ENCODE data around the gene DDX39A.

The DDX39A gene

GRCh38 chr19:14434543-14435319, 15.6 kb upstream of the DDX39A start:
- no peak for DNase-seq

DNA sequence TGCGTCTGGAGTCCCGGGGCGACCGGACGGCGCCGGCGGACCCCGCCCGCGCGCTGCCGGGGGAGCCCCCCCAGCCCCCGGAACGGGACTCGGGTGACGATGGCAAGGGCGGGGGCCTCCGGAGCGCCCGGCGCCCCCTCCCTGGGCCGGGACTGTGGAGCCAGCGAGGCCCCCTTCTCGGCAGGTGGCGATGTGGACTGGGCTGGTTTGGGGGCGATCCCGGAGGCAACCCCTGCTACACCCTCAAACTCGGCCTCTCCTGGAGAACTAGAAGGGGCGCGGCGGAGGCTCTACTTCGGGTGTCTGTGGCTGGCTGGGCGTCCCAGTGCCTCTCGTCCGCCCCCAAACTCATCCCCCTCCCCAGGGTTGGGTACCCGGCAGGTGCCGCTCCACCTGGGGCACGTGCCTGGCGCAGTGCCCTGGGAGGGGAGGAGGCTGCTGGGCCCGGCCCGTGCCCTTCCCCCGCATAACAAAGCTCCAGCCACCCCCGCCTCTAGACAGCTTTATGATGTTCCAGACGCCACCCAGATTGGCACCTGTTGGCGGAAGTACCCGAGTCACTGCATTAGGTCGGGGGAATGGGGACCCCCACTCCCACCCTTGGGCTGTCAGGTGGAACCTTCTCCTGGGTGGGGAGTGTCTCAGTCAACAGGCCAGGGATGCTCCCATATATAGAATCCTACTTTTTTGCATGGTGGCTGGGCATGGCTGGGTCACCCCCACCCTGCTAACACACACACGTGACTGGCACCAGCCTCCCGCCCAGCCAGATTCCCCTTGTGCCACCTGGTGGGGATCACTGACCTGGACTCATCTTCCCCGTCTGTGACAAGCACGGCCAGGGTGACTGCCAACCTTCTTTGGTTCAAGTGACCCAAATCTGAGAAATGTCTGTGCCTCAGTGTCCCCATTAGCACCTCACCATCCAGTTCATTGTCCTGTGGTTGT, 14.7 kb upstream of the DDX39A start:
- no peak for DNase-seq

- DNase-seq = peak; percentile 20 to 42
Observed at GRCh38 chr19:14432791-14433553, 13.8 kb upstream of the DDX39A start, which contains the start of gene PKN1. Gene PKN1, plus strand, starts transcription at chr19:14433306. Its CDS starts 216 bp downstream, at chr19:14433522.

DNA sequence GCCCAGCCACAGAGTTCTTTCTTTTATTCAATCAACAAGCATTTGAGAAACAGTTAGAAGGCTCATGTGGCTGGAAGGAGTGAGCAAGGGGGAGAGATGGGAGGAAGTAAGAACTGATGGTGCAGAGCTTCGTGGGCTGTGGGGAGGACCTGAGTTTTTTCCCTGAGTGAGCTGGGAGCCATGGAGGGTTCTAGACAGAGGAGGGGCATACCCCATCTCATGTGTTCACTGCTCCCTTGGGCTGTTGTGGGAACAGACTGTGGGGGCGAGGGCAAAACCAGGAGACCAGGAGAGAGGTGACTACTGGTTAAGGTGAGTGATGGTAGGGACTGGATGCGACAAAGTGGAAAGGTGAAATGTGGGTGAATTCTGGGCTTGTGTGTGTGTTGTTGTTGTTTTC, 11.6 kb upstream of the DDX39A start:
- no peak for DNase-seq

DNA sequence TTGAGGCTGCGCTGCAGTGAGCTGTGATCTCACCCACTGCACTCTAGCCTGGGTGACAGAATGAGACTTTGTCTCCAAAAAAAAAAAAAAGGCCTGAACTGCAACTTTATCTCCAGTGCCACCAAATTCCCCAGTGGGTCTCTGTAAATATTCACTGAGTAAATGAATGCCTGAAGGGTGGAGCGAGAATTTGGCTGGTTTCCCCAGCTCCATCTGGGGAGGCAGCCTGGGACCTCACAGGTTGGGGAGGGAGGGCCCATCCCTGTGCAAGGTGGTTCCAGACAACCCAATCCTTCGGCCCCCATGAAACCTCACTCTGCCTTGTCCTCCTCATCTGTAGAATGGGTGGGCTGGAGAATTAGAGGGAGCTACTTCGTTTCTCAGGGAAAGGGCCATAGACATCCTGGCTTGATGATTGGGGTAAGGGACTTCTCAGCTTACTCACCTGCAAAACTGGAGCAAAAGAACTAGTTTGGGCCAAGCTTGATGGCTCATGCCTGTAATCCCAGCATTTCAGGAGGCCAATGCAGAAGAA, 9.8 kb upstream of the DDX39A start:
- no peak for DNase-seq

- no peak for DNase-seq
Observed at GRCh38 chr19:14427461-14427860, 8.3 kb upstream of the DDX39A start.

GRCh38 chr19:14425696-14426138, 6.6 kb upstream of the DDX39A start:
- no peak for DNase-seq

DNA sequence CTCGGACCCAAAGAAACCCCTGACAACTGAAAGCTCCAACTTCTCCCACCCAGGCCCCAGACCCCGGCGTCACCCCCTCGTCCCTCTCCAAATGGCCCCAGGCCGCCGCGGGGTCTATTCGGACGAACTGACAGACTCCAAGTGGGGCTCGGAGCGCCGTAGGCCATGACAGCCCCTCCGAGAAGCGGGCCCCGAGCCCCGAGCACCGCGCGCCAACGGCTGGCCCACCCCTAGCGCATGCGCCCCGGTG, 360 bp downstream of the DDX39A start:
- DNase-seq = no peak

- no peak for DNase-seq
Observed at GRCh38 chr19:14416817-14417231, 2.3 kb downstream of the DDX39A start.

DNA sequence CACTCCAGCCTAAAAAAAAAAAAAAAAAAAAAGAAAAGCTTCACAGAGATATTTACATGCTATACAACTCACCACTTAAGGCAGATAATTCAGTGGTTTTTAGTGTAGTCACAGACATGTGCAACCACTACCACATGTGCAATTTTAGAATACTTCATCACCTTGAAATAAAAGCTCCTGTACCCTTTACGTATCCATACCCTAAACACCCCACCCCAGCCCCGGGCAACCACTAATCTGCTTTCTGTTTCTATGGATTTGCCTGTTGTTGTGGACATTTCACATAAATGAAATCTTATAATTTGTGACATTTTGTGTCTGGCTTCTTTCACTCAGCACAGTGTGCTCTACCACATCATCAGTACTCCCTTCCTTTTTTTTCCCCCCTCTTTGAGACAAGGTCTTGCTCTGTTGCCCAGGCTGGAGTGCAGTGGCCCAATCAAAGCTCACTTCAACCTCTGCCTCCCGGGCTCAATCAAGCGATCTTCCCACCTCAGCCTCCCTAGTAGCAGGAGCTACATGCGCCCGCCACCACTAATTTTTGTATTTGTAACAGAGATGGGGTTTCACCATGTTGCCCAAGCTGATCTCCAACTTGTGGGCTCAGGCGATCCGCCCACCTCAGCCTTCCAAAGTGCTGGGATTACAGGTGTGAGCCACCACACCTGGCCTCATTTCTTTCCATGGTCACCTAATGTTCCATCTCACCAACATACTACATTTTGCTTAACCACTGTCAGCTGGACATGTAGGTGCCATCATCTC, 4.0 kb downstream of the DDX39A start:
- no peak for DNase-seq

DNA sequence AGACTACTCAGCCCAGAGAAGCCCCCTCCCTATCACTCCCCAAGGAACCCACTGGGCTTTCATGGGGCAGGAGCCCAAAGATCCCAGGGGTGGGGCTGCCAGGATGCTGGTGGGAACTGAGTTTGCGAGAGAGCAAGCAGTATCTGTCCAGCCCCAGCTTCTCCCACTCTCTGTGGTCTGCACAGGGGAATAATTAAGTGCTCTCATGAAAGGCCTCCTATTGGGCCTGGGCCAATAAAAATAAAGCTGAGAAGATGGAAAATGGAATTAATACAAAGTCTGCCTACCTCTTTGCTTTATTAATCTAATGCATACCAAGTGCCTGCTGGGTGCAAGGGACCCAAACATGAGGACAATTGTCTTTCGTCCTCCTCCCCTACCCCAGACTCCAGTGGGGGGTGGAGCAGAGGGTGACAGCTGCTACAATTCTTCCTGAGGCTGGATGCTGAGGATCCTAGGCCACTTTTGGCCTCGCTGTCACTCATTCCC, 5.4 kb downstream of the DDX39A start:
- no peak for DNase-seq

- no peak for DNase-seq
Observed at GRCh38 chr19:14412996-14413692, 6.0 kb downstream of the DDX39A start.

DNA sequence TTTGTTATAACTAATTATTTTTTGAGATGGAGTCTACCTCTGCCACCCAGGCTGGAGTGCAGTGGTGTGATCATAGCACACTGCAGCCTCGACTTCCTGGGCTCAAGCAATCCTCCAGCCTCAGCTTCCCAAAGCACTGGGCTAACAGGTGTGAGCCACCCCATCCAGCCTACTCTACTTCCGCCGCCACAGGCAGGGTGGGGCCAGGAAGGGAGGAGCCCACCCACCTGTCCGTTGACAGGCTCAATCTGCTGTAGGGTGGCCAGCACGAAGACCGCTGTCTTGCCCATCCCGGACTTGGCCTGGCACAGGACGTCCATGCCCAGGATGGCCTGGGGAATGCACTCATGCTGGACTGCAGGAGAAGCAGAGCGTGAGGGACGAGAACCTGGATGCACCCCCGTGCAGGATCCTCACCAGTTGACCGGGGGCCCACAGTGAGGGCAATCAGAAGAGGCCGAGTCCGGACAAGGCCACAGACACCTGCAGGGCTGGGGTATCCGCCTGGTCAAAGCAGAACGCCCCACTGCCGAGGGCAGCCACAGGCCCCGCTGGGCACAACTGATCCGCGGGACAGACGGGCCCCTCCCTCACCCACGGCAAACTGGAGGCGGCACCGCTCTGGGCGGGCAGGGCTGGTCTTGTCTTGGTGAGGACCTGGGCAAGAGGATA, 6.7 kb downstream of the DDX39A start:
- DNase-seq = no peak

- DNase-seq = no peak
Observed at GRCh38 chr19:14411938-14412245, 7.2 kb downstream of the DDX39A start.

GRCh38 chr19:14411161-14411937, 7.8 kb downstream of the DDX39A start:
- no peak for DNase-seq

GRCh38 chr19:14410091-14411051, 8.8 kb downstream of the DDX39A start:
- DNase-seq = no peak

DNA sequence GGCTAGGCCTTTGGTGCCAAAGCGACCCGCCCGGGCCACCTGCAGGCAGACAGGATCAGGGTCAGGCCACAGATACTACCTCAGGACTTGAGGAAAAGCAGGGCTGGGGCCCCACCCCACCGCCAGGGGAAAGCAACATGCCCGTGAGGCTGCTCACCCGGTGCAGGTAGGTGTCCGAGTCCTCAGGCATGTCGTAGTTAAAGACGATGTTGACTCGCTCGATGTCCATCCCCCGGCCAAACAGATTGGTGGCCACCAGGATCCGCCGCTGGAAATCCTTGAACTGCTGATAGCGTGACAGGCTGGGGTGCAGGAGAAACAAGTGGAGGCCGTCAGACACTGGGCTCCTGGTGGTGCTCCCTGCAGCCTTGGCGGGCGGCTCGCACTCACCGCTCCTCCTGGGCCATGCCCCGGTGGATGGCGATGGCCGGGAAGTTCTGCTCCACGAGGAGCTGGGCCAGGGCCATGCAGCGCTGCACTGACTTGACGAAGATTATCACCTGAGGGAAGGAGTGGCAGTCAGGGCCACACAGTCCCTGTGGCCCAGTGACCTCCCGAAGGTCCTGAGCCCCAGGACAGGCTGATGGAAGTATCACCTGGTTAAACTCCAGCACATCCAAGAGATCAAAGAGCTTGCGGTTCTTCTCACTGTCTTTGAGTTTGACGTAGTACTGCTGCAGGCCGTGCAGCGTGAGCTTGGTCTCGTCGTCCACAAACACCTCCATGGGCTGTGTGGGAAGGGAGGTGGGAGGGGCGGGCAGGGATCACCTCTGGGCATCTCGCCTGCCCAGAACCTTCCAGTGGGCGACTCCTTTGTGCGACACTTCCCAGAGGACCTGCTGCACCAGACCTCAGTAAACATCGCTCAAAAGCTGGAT, 9.8 kb downstream of the DDX39A start:
- no peak for DNase-seq
